Fibroblast of mammary gland (primary cell): Measurements from ENCODE around the gene BLTP3A.
"Not testable (repeated sequence)": the region's sequence is repeated elsewhere in the genome, so short reads cannot be mapped to it uniquely, and the experiment has no call there.

ENCODE experiments used
- DNase-seq: peaks from one replicate; pipeline ENCODE4 v3.0.0-alpha.2; 2010; ENCODE audit warnings: low read depth
- H3K4me3 ChIP-seq: 2 replicates; pipeline ENCODE4 v1.5.1; 2011; ENCODE audit warnings: low read depth, mild to moderate bottlenecking, low read length, moderate library complexity; ENCODE audit not compliant: control insufficient read depth
- TF ChIP-seq, protein P1 (sequence below): conservative IDR thresholded peaks from 2 replicates; pipeline ENCODE4 v1.5.1; 2011; ENCODE audit warnings: low read depth, low read length, inconsistent platforms; ENCODE audit not compliant: control insufficient read depth, insufficient read depth

Gene BLTP3A, protein sequence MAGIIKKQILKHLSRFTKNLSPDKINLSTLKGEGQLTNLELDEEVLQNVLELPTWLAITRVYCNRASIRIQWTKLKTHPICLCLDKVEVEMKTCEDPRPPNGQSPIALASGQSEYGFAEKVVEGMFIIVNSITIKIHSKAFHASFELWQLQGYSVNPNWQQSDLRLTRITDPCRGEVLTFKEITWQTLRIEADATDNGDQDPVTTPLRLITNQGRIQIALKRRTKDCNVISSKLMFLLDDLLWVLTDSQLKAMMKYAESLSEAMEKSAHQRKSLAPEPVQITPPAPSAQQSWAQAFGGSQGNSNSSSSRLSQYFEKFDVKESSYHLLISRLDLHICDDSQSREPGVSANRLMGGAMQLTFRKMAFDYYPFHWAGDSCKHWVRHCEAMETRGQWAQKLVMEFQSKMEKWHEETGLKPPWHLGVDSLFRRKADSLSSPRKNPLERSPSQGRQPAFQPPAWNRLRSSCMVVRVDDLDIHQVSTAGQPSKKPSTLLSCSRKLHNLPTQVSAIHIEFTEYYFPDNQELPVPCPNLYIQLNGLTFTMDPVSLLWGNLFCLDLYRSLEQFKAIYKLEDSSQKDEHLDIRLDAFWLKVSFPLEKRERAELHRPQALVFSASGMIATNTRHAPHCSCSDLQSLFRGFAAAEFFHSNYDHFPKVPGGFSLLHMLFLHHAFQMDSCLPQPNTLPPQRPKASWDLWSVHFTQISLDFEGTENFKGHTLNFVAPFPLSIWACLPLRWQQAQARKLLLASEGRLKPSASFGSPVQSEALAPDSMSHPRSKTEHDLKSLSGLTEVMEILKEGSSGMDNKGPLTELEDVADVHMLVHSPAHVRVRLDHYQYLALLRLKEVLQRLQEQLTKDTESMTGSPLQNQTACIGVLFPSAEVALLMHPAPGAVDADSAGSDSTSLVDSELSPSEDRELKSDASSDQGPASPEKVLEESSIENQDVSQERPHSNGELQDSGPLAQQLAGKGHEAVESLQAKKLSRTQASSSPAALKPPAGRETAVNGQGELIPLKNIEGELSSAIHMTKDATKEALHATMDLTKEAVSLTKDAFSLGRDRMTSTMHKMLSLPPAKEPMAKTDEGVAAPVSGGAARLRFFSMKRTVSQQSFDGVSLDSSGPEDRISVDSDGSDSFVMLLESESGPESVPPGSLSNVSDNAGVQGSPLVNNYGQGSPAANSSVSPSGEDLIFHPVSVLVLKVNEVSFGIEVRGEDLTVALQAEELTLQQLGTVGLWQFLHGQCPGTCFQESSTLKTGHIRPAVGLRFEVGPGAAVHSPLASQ (N-terminal part only)

DNA sequence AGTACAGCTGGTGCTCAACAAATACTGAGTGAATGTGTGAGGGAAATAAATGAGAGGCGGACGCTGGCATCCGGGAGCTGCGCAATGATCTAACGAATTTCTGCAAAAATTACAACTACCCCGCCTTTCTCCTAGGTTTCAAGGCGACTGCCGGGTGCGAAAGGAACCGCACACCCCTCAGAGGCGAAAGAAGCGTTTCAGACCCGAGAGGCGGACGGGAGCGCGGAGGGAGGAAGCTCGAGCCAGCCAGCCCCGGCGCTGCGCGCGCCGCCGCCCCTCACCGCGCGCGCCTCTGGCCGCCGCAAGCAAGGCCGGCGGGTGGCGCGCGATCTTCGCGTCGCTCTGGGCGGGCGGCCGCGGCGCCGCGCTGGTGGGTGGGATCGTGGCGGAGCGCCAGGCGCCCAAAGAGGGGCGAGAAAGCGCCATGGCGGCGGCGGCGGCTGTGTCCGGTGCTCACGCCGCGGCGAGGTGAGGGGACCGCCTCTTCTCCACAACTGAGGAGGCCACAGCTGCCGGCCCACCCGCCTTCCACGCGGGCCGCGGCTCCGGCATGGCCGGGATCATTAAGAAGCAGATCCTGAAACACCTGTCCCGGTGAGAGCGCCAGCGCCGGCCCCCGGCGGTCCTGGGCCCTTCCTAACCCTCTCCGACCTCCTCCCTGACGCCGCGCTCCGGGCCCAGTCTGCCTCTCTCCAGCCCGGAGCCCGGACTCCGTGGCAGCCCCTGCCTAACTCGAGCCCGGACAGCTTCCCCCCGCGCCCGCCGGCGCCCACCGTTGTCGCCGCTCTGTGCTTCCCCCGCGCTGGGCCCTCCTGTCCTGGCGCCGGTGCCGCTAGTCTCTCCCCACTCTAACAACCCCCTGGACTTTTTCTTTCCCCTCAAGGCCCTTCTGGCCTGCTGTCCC, at the start of gene BLTP3A:
Gene BLTP3A, plus strand, starts transcription at position 383 of the 904 bp plus-strand sequence. Its CDS starts 168 bp downstream, at position 551.
- peak within 1 kb of the TSS; percentile 86 for H3K4me3 ChIP-seq
- TF ChIP-seq, protein P1, sequence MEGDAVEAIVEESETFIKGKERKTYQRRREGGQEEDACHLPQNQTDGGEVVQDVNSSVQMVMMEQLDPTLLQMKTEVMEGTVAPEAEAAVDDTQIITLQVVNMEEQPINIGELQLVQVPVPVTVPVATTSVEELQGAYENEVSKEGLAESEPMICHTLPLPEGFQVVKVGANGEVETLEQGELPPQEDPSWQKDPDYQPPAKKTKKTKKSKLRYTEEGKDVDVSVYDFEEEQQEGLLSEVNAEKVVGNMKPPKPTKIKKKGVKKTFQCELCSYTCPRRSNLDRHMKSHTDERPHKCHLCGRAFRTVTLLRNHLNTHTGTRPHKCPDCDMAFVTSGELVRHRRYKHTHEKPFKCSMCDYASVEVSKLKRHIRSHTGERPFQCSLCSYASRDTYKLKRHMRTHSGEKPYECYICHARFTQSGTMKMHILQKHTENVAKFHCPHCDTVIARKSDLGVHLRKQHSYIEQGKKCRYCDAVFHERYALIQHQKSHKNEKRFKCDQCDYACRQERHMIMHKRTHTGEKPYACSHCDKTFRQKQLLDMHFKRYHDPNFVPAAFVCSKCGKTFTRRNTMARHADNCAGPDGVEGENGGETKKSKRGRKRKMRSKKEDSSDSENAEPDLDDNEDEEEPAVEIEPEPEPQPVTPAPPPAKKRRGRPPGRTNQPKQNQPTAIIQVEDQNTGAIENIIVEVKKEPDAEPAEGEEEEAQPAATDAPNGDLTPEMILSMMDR, result no peak
- peak; percentile 49 for DNase-seq

DNA sequence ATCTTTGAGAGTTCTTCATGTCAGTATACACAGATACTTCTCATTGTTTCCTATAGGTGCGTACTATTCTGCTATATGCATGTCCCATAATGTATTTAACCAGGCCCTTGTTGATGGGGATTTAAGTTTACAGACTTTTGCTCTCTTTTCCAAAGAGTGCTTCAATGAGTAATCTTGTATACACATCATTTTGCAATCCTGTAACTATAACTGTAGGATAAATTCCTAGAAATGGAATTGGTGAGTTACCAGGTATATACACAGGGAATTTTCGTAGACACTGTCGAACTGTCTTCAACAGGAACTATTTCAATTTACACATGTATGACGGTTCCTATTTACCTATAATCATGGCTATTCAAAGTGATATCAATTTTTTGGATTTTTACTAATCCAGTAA, 49.8 kb upstream of the BLTP3A start:
- TF ChIP-seq, protein P1, result no peak
- no peak overlapping the region for H3K4me3 ChIP-seq
- no peak for DNase-seq

DNA sequence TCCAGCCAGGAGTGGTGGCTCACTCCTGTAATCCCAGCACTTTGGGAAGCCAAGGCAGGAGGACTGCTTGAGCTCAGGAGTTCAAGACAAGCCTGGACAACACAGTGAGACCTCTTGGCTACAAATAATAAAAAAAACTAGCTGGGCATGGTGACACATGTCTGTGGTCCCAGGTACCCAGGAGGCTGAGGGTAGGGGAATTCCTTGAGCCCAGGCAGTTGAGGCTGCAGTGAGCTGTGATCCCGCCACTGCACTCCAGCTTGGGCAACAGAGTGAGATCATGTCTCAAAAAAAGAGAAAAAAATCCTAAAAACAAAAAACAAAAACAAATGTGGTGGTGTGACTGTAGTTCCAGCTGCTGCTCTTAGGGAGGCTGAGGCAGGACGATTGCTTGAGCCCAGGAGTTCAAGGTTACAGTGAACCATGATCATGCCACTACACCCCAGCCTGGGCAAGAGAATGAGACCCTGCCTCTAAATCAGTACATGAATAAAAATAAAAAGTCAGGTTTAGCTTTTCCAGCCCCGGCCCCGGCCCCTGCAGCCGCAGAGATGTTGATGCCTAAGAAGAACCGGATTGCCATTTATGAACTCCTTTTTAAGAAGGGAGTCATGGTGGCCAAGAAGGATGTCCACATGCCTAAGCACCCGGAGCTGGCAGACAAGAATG, 48.1 kb upstream of the BLTP3A start:
- no peak overlapping the region for H3K4me3 ChIP-seq
- TF ChIP-seq, protein P1, result no peak
- DNase-seq, result no peak

DNA sequence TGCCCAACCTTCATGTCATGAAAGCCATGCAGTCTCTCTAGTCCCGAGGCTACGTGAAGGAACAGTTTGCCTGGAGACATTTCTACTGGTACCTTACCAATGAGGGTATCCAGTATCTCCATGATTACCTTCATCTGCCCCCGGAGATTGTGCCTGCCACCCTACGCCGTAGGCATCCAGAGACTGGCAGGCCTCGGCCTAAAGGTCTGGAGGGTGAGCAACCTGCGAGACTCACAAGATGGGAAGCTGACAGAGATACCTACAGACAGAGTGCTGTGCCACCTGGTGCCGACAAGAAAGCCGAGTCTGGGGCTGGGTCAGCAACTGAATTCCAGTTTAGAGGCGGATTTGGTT, 47.6 kb upstream of the BLTP3A start:
- not testable (repeated sequence) for H3K4me3 ChIP-seq, DNase-seq

DNA sequence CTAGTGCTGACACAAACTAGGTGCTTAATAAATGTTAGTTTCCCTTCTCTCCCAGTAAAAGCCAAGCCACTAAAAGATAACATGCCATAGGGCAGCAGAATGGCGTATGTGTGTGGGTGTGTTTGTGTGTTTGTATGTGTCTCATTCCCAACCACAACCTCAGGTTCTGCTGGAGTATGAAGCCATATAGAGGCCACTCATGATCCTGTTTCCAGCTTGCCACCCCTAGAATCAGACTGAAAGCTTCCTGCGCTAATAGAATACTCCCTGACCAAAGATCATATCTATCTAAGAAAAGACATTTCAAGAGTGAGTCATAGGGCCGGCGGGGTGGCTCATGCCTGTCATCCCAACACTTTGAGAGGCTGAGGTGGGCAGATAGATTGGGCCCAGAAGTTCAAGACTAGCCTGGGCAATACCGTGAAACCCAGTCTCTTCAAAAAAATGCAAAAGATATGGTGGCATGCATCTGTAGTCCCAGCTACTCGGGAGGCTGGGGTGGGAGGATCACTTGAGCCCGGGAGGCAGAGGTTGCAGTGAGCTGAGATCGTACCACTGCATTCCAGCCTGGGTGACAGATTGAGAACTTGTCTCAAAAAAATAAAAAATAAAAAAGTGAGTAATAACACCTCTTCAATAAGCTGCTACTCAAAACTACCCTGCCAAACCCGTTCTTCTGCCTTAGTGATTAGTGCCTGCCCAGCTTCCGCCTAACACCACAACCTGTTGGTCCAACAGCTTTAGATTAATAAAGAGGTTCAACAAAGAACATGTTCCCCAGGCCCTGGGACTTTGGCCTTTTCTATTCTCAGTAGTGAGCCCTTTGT, 46.4 kb upstream of the BLTP3A start:
- DNase-seq, result no peak
- no peak overlapping the region for H3K4me3 ChIP-seq
- TF ChIP-seq, protein P1, result no peak
